ENCODE measurements around the gene TLE1.
A peak's percentile ranks its signal among the peaks of the same experiment; 100 is the strongest.

TLE1 gene

DNA sequence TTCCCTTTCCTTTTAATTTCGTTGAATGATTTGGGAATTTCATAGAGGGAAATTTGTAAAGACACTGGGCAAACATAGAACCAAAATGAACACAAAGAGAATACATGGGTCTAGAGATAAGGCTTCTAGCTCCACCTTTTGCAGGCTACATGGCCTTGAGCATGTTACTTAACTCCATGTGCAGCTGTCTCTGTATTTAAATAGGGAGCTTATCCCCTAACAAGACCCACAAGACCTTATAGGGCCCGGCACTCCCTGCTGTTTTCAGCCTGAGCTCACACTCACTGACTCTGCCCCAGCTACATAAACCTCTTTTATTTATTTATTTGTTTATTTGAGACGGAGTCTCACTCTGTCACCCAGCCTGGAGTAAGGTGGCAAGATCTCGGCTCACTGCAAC, 30.6 kb upstream of the TLE1 start:
- no peak overlapping the region for H3K4me3 ChIP-seq (ENCODE audit: low read depth, low read length)
- DNase-seq (ENCODE audit: low read depth): no peak
- TF ChIP-seq, protein P1, sequence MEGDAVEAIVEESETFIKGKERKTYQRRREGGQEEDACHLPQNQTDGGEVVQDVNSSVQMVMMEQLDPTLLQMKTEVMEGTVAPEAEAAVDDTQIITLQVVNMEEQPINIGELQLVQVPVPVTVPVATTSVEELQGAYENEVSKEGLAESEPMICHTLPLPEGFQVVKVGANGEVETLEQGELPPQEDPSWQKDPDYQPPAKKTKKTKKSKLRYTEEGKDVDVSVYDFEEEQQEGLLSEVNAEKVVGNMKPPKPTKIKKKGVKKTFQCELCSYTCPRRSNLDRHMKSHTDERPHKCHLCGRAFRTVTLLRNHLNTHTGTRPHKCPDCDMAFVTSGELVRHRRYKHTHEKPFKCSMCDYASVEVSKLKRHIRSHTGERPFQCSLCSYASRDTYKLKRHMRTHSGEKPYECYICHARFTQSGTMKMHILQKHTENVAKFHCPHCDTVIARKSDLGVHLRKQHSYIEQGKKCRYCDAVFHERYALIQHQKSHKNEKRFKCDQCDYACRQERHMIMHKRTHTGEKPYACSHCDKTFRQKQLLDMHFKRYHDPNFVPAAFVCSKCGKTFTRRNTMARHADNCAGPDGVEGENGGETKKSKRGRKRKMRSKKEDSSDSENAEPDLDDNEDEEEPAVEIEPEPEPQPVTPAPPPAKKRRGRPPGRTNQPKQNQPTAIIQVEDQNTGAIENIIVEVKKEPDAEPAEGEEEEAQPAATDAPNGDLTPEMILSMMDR (conservative IDR thresholded peaks at IDR 0.05; ENCODE audit: low read depth, low read length): no peak

DNA sequence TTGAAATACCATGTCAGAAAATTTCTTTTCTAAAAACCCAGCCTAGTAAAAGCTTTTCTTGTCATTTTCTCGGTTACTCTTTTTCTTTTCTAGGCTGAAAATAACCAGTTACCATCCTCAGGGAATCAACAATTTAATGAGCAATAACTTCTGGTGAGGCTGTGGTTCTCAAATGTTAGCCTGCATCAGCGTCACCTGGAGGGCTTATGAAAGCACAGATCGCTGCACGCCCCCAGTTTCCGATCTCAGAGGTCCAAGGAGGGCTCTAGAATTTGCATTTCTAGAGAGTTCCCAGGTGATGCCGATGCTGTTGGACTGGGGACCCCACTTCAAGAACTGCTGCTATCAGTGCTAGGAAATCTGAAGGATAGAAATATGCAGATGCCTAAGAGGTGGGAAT, 28.9 kb upstream of the TLE1 start:
- TF ChIP-seq, protein P1 (conservative IDR thresholded peaks at IDR 0.05; ENCODE audit: low read depth, low read length): no peak
- DNase-seq (ENCODE audit: low read depth): no peak
- no peak overlapping the region for H3K4me3 ChIP-seq (ENCODE audit: low read depth, low read length)

DNA sequence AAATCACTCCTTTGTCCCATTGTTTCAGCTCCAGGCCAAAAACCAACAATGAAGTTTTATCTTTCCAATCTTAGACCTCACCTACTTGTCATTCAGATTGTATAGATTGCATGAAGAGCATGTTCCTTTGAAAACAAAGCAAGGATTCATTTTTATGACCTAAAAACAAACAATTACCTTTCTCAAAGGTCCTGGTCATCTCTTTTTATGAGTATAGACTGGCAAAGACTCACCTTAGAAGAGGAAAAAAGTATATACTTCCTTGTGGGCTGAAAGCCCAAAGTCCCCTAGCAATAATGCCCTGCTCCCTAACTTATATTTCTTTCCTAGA, 28.4 kb upstream of the TLE1 start:
- H3K4me3 ChIP-seq (ENCODE audit: low read depth, low read length): no peak overlapping the region
- no peak for DNase-seq (ENCODE audit: low read depth)
- TF ChIP-seq, protein P1 (conservative IDR thresholded peaks at IDR 0.05; ENCODE audit: low read depth, low read length): no peak

DNA sequence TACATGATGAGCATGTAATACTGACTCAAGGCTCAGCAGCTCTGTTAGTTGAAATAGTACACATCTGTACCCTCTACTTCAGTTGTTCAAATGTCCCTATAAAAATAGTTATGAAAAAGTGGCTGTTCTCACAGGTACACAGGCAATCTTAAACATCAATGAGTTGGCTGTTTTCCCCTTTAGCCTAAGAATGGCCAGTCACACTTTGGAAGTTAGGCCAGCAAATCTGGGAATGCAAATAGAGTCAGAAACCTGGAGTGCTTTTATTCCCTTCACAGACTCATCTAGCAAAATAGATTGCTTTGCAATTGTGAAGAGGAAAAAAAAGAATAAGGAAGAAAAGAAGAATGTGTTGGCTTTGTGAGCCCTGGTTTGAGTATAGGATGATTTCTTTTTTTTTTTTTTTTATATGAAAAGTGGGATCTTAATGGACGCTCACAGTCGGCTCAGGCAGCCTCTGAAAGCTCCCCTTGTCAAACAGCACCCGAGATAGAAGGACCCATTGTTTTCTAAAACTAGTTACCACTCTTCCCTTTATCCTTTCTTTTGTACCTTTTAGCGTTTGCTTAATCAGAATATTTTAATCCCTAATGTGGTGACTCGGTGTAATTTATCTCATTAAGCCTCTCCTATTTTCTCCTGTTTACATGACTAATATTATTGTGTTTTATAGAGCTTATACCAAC, 27.9 kb upstream of the TLE1 start:
- no peak overlapping the region for H3K4me3 ChIP-seq (ENCODE audit: low read depth, low read length)
- no peak for DNase-seq (ENCODE audit: low read depth)
- TF ChIP-seq, protein P1 (conservative IDR thresholded peaks at IDR 0.05; ENCODE audit: low read depth, low read length): no peak

DNA sequence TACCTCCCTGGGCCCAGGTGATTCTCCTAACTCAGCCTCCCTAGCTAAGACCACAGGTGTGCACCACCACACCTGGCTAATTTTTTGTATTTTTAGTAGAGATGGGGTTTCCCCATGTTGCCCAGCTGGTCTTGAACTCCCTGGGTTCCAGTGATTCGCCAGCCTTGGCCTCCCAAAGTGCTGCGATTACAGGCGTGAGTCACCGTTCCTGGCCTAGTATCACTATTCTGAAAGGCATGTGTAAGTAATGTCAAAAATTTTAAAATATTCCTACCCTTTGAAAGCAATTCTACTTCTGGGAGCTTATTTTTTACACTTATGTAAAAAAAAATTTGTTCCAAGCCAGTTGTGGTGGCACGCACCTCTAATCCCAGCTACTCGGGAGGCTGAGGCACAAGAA, 27.1 kb upstream of the TLE1 start:
- H3K4me3 ChIP-seq (ENCODE audit: low read depth, low read length): no peak overlapping the region
- DNase-seq (ENCODE audit: low read depth): peak; percentile 27
- TF ChIP-seq, protein P1 (conservative IDR thresholded peaks at IDR 0.05; ENCODE audit: low read depth, low read length): no peak

DNA sequence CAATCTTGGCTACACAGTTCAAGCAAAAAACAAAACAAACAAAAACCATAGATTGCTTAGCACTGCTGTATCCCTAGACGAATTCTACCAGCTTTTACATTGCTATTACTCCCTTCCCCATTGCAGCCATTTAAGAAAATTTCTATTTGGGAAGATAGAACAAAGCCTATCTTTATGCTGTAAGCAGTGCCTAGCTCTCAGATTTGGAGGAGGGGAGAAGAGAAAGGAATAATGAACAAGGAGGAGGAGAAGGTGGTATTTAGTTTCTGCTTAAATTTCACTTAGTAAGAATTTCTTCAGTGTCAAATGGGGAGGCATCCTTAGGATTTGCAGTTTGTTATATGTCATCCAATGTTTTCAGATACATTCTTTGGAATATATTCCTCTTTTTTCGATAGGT, 16.2 kb upstream of the TLE1 start:
- no peak overlapping the region for H3K4me3 ChIP-seq (ENCODE audit: low read depth, low read length)
- no peak for DNase-seq (ENCODE audit: low read depth)
- TF ChIP-seq, protein P1 (conservative IDR thresholded peaks at IDR 0.05; ENCODE audit: low read depth, low read length): no peak

DNA sequence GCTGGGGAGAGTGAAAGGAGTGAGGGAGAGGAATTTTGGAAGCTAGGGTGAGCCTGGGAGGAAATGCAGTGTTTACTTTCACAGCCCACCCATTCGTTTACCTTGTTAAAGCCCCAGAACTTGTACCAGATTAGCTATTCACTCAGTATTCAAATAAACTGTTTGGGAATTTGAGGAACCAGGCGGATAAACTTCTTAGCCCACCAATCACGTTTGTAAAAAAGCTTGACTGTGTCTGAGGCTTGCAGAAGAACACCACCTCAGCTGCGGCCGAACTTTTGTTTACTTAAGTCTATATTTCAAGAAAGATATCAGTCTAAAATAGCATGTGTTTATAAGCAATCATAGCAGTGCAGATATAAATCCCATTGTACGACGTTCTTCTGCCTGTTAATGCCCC, 5.2 kb upstream of the TLE1 start:
- no peak overlapping the region for H3K4me3 ChIP-seq (ENCODE audit: low read depth, low read length)
- TF ChIP-seq, protein P1 (conservative IDR thresholded peaks at IDR 0.05; ENCODE audit: low read depth, low read length): no peak
- peak; percentile 15 for DNase-seq (ENCODE audit: low read depth)
